Effector CD8-positive, alpha-beta T cell (primary cell): Measurements from ENCODE around the gene BIRC3.
"Not testable (repeated sequence)": the region's sequence is repeated elsewhere in the genome, so short reads cannot be mapped to it uniquely, and the experiment has no call there.

Experiments
- DNase-seq: peaks from one replicate; lab custom pipeline; 2025; lab: John Stamatoyannopoulos, UW

Gene BIRC3

GRCh38 chr11:102325088-102325487 lies 7.8 kb downstream of the BIRC3 start:
- DNase-seq = no peak

DNA sequence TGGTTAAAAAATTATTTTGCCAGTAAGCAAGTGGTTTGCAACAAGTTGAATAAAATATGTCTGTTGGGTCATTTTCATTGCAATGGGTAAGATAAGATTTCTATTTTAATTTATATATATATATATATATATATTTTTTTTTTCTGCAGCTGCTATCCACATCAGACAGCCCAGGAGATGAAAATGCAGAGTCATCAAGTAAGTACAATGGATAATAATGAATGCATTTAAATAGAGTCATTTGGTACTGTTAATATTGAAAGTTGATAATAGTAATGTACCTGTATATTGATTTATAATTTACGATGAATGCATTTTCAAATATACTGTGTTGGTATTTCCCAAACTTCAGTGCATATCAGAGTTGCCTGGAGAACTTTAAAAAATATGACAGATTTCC lies 11.5 kb downstream of the BIRC3 start:
- no peak for DNase-seq

DNA sequence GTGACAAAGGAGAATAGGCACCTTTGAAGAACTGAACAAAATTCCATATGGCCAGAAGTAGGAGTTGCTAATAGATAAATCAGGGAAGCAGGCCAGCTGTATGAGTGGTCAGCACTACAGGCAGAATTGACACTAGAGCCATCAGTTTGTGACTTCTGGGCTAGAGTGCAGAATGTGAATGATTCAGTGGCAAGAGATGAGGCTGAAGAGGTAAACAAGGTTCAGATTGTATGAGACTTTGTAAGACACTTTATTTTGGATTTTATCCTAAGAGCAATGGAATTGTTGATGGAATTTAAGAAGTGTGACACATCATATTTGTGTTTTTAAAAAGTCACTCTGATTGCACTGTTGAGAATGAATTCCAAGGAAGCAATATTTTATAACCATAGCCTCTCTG lies 12.9 kb downstream of the BIRC3 start:
- DNase-seq = no peak

- DNase-seq = no peak
Measured at GRCh38 chr11:102331341-102331740, 14.1 kb downstream of the BIRC3 start.

- DNase-seq = no peak
Measured at GRCh38 chr11:102332611-102332994, 15.3 kb downstream of the BIRC3 start.

DNA sequence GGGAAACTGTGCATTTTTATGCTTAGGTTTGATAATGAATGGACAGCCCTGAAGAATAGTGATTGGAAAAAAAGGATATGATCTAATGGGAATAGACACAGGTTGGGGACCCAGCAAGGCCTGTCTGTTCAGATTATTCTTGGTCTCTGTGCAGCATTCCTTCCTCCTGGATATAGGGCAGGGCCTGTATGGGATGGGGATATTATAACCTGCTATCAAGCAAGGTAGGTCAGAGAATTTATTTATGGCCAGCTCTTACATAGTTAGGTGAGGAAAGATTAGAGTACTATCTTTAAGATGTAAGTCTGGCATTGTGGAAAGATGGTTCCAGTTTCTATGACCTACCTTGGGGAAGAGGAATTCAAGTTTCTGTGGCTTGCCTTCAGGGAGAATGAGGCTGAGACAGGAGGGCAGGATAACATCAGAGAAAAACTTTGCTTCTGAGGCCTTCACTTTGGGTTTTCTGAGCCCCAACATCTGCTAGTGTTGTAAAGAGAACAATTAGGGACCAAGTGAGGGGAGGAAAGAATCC lies 21.3 kb downstream of the BIRC3 start:
- no peak for DNase-seq

DNA sequence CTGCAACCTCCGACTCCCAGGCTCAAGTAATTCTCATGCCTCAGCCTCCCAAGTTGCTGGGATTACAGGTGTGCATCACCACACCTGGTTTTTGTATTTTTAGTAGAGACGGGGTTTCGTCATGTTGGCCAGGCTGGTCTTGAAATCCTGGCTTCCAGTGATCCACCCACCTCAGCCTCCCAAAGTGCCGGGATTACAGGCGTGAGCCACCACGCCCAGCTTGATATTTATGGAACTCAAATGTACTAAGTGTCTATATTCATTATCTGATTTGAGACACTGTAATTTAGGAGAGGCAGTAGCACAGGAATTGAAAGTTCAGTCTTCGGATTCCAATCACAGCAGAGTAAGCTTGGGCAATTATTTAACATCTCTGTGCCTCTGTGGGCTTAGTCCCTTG lies 24.0 kb downstream of the BIRC3 start:
- DNase-seq = not testable (repeated sequence)

- peak; percentile 55 for DNase-seq
Measured at GRCh38 chr11:102341844-102342318, 24.6 kb downstream of the BIRC3 start.

DNA sequence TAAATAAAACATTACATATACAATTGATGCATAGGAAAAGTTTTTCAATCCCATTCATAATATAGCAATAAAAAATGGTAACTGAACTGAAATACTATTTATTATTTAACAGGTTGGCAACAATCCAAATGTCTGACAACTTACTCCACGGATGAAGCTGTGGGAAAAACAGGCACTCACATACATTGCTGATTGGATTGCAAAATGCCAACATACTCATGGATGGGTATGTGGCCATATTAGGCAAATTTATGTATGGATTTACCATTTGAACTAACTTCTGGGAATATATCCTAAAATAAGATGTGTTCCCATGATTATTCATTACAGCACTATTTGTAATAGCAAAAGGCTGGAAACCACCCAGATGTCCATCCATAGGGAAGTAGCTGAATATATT lies 26.5 kb downstream of the BIRC3 start:
- DNase-seq = no peak

GRCh38 chr11:102345904-102346303 lies 28.6 kb downstream of the BIRC3 start:
- DNase-seq = peak; percentile 9

- DNase-seq = no peak
Measured at GRCh38 chr11:102346456-102346747, 29.1 kb downstream of the BIRC3 start.

DNA sequence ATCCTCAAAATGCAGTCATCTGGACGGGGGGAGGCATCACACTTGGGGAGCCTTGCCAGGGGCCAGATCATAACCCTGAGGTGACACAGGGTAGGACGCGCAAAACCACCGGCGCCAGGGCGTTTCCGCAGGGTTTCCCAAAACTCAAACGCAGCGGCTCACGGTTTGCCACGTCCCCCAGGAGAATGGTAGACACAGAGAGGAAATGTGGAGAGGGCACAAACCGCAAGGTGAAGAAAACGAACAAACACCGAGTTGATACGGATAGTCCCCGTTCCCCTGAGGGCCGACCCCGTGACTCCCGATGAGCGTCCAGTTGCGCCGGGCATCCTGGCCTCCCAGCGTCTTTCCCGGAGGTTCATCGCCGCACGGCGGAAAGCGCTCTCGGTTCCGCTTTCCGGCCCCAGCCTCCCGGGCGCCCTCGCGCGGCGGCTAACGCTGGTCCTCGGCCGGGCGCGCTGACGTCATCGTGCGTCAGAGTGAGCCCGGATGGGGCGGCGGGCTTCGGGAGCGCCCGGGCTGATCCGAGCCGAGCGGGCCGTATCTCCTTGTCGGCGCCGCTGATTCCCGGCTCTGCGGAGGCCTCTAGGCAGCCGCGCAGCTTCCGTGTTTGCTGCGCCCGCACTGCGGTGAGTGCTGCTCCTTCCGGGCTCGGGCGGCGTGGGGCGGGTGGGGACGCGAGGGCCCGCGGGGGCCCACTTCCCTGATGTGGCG lies 29.6 kb downstream of the BIRC3 start, which contains the start of gene BIRC2:
BIRC2 (plus strand) TSS at position 467 of the 714 bp plus-strand sequence. CDS start 2,641 bp downstream, outside the sequence.
- DNase-seq = peak; percentile 94

DNA sequence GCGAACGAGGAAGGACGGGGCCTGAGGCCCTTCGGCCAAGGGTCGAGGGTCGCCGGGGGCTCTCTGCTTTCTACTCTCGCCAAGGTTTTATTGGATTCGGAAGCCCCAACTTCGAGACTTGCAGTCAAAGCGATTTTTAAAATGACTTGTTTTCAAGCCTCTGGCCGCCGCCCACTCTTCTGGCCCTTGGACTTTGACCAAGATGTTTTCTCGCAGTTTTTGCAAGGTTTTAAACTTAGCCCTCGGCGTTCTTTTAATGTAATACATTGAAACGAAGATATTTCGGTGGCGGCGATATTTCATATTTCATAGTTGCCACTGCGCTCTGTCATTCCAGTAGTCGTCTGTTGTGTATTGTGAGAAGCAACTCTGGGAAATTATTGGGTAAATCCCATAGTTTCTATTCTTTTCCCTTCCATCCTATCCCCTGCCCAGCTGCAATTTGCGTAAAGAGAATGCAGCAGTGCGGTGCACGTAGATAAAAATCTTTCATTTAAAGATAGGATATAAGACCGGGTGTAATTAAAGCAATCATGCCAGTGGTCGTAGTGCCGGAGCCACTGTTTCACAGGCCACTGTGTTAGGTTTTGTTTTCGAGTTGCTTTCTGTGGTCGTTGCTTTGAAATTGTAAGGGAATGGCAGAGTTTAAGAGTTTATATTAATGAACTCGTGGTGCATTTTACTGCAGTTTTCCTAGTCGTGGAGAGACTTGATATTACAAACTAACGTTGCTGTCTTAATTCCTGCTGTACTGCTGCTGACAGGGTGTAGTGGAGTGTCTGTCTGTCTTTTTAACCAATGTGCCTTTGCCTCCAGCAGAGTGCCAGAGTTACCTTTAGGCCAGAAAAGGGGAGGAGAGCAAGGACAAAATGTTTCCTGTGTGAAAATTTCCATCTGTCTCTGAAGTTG lies 30.4 kb downstream of the BIRC3 start:
- DNase-seq = no peak

- no peak for DNase-seq
Measured at GRCh38 chr11:102357116-102357515, 39.8 kb downstream of the BIRC3 start.

DNA sequence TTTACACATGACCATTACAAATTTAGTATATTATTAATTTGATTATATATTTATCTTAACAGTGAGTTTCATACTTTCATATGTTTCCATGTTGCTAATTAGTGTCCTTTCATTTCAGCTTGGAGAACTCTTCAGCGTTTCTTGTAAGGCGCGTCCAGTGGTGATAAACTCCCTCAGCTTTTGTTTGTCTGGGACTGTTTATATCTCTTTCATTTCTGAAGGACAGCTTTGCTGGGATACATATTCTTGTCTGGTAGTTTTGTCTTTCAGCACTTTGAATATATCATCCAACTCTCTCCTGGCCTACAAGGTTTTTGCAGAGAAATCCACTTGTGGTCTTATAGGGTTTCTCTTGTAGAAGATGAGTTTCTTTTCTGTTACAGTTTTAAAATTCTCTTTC lies 42.1 kb downstream of the BIRC3 start:
- DNase-seq = no peak

DNA sequence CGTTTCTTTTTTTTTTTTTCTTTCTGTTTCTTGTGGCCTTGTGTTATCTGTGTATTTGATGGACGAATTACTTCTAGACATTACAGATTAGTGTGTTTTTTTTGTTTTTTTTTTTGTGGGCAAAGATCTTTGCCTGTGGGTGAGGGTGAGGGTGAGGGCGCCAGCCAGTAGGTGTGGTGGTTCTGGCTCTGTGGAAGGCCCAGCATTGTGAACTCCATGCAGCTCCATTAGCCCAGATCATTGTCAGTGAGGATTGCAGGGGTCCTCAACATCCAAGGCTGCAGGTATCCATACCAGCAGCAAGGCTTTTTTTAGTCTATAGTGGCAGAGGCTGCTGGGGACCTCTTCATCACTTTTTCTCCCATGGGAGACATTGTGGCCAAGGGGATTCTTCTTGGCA lies 43.4 kb downstream of the BIRC3 start:
- DNase-seq = no peak

DNA sequence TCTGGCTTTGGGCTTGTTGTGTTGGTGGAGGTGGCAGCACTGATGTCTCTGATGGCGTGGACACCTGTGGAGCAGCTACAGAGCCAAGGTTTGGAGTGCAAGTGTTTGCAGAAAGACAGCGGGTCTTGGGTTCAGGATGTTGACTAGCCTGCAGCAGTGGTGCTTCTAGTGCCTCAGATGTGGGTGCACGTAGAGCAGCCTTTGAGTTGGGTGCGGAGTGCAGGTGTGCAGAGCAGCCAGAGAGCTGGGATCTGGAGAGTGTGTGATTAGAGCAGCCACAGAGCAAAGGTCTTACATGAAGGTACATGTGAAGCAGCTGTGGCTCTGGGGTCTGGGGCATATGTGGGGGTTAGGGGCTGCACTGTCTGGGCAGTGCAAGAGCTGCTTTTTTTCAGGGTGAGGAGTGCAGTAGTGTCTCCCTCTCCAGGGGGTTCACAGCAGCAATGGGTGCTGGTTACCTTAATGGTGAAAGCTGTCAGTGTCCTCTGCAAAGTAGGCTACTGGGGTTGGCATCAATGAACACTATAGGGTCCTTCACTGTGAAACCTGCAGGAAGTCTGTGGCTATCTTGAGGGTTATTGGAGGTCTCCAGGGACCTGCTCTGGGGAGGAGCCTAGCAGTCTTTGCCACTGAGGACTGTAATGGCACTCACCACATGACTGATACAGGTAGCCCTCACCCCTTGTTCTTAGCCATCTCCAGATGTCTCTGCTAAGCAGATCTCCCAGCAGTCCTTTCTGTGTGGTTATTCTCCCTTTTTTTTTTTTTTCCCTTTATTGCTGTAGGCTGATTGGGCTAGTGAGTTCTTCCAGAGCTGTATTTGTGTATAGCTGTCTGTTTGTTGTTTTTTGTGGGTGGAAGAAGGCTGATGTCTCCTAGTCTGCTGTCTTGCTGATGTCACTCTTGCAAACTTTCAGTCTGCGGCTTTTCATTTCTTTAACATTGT lies 44.1 kb downstream of the BIRC3 start:
- no peak for DNase-seq

GRCh38 chr11:102364991-102365390 lies 47.7 kb downstream of the BIRC3 start:
- no peak for DNase-seq

DNA sequence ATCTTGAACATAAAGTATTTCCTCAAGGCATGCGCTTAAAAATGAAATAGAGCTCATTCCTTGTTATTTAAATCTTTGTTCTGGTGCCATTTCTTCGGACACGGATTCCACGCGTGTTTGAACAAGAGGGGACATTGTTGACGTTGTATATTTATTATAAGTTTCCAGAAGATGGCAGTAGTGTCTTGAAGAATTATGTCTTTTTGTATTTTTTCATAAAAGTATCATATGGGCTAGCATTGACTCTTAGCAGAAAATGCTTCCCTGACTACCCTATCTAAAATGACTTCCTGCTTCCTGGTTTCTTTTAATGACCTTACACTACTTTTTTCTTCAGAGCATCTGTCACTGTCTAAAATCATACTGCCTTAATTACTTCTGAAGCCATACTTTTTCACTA lies 50.1 kb downstream of the BIRC3 start:
- no peak for DNase-seq

- no peak for DNase-seq
Measured at GRCh38 chr11:102368472-102368871, 51.2 kb downstream of the BIRC3 start.

DNA sequence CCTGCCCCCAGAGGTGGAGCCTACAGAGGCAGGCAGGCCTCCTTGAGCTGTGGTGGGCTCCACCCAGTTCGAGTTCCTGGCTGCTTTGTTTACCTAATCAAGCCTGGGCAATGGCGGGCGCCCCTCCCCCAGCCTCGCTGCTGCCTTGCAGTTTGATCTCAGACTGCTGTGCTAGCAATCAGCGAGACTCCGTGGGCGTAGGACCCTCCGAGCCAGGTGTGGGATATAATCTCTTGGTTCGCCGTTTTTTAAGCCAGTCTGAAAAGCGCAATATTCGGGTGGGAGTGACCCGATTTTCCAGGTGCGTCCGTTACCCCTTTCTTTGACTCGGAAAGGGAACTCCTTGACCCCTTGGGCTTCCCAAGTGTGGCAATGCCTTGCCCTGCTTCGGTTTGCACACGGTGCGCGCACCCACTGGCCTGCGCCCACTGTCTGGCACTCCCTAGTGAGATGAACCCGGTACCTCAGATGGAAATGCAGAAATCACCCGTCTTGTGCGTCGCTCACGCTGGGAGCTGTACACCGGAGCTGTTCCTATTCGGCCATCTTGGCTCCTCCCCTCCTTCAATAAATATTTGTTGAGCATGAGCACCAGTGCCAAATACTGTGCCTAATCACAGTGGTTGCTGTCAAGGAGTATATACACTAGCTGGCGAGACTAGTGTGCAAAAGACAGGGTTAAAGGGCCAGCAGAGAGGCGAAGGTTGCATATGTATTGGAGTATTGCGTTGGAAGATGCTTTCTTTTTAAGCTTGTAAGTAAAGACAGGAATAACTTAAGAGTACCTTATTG lies 57.5 kb downstream of the BIRC3 start:
- not testable (repeated sequence) for DNase-seq
